Neural cell (in vitro differentiated cells): ENCODE measurements around the gene WDFY3. TPM values are rescaled to one million over a fixed set of nuclear protein-coding genes. Genes with fewer than 3 reads are reported as not detected.

Experiments
- H2AFZ ChIP-seq: fragments of 200-600, 300-800 bp; sonication (generic), shearing (Covaris generic); 2 replicates; pipeline ENCODE4 v1.6.0; 2014; ENCODE audit warnings: low read depth, mild to moderate bottlenecking, antibody characterized with exemption, low read length, moderate library complexity
- H3F3A ChIP-seq: fragments of 200-600 bp; shearing (Covaris generic); 2 replicates; pipeline ENCODE4 v1.6.1; 2016; ENCODE audit warnings: mild to moderate bottlenecking, moderate library complexity, mixed read lengths, antibody characterized with exemption, low read length; ENCODE audit not compliant: insufficient read depth, poor library complexity, severe bottlenecking
- H3K27ac ChIP-seq: fragments of 200-600, 300-800 bp; sonication (generic), shearing (Covaris generic); 2 replicates; pipeline ENCODE4 v1.5.1; 2014; ENCODE audit warnings: mild to moderate bottlenecking, low read length, moderate library complexity
- H3K27me3 ChIP-seq: fragments of 300-800, 200-600 bp; sonication (generic), shearing (Covaris generic); 2 replicates; pipeline ENCODE4 v1.6.0; 2014; ENCODE audit warnings: mild to moderate bottlenecking, low read depth, low read length, moderate library complexity; ENCODE audit not compliant: insufficient read depth
- H3K36me3 ChIP-seq: fragments of 300-800, 200-600 bp; sonication (generic), shearing (Covaris generic); 2 replicates; pipeline ENCODE4 v1.5.1; 2014; ENCODE audit warnings: mild to moderate bottlenecking, antibody characterized with exemption, low read length, moderate library complexity; ENCODE audit not compliant: insufficient read depth
- H3K4me2 ChIP-seq: fragments of 300-800, 200-600 bp; sonication (generic), shearing (Covaris generic); 2 replicates; pipeline ENCODE4 v1.6.0; 2014; ENCODE audit warnings: mild to moderate bottlenecking, low read length
- H3K4me3 ChIP-seq: fragments of 300-800, 200-600 bp; sonication (generic), shearing (Covaris generic); 2 replicates; pipeline ENCODE4 v1.5.1; 2014; ENCODE audit warnings: mild to moderate bottlenecking, low read length, moderate library complexity
- H3K79me2 ChIP-seq: fragments of 200-600 bp; shearing (Covaris generic); replicated peaks from 2 replicates; pipeline ENCODE4 v1.6.0; 2014; ENCODE audit warnings: mild to moderate bottlenecking, low read length, moderate library complexity; ENCODE audit not compliant: insufficient read depth
- H3K9ac ChIP-seq: fragments of 300-800, 200-600 bp; sonication (generic), shearing (Covaris generic); 2 replicates; pipeline ENCODE4 v1.6.1; 2016; ENCODE audit warnings: mild to moderate bottlenecking, low read length, mixed read lengths
- H3K9me2 ChIP-seq: fragments of 200-600 bp; shearing (Covaris generic); 2 replicates; pipeline ENCODE4 v1.6.1; 2016; ENCODE audit warnings: mild to moderate bottlenecking, low read length, mixed read lengths; ENCODE audit not compliant: insufficient read depth
- H3K9me3 ChIP-seq: fragments of 200-600, 300-800 bp; sonication (generic), shearing (Covaris generic); 2 replicates; pipeline ENCODE4 v1.6.1; 2016; ENCODE audit warnings: mild to moderate bottlenecking, mixed run types, low read length, moderate library complexity, mixed read lengths
- H4K20me1 ChIP-seq: fragments of 200-600 bp; shearing (Covaris generic); 2 replicates; pipeline ENCODE4 v1.6.1; 2016; ENCODE audit warnings: mild to moderate bottlenecking, mixed run types; ENCODE audit not compliant: insufficient read depth
- CTCF ChIP-seq: fragments of 450-650 bp; IDR thresholded peaks from 2 replicates; pipeline ENCODE4 v1.5.1; 2014; ENCODE audit warnings: antibody characterized with exemption, mild to moderate bottlenecking, moderate library complexity; ENCODE audit not compliant: poor library complexity, severe bottlenecking
- EP300 ChIP-seq: fragments of 450-650 bp; conservative IDR thresholded peaks from 2 replicates; pipeline ENCODE4 v1.6.1; 2014; ENCODE audit warnings: antibody characterized with exemption, mild to moderate bottlenecking, moderate library complexity; ENCODE audit not compliant: poor library complexity, severe bottlenecking
- EZH2 ChIP-seq: fragments of 200-600, 300-800 bp; shearing (Covaris generic), sonication (generic); IDR thresholded peaks from 2 replicates; pipeline ENCODE4 v1.6.1; 2014; ENCODE audit warnings: antibody characterized with exemption, low read length, borderline replicate concordance, mild to moderate bottlenecking; ENCODE audit not compliant: insufficient read depth, poor library complexity, severe bottlenecking
- MXI1 ChIP-seq: fragments of 450-650 bp; conservative IDR thresholded peaks from 2 replicates; pipeline ENCODE4 v1.6.1; 2014; ENCODE audit warnings: antibody characterized with exemption, mild to moderate bottlenecking; ENCODE audit not compliant: poor library complexity, severe bottlenecking
- POLR2AphosphoS5 ChIP-seq: IDR thresholded peaks from 2 replicates; pipeline ENCODE4 v1.6.1; 2012
- RAD21 ChIP-seq: fragments of 450-650 bp; conservative IDR thresholded peaks from 2 replicates; pipeline ENCODE4 v1.6.1; 2014; ENCODE audit warnings: antibody characterized with exemption, mild to moderate bottlenecking, moderate library complexity
- REST ChIP-seq: IDR thresholded peaks from 2 replicates; pipeline ENCODE4 v1.6.1; 2012; ENCODE audit warnings: borderline replicate concordance
- SMC3 ChIP-seq: fragments of 450-650 bp; conservative IDR thresholded peaks from 2 replicates; pipeline ENCODE4 v1.6.1; 2014; ENCODE audit warnings: antibody characterized with exemption, mild to moderate bottlenecking, moderate library complexity; ENCODE audit not compliant: poor library complexity
- TAF1 ChIP-seq: IDR thresholded peaks from 2 replicates; pipeline ENCODE4 v1.6.1; 2012; ENCODE audit warnings: low read depth
- polyA plus RNA-seq: library from polyadenylated mRNA; depleted of rRNA; stranded (reverse); fragments of >200 nt; gene quantifications from 2 replicates; pipeline ENCODE4 v1.2.3, GENCODE V29; 2014

WDFY3 gene
- polyA plus RNA-seq, 1 donor from 2014 or later = 39.8 TPM

DNA sequence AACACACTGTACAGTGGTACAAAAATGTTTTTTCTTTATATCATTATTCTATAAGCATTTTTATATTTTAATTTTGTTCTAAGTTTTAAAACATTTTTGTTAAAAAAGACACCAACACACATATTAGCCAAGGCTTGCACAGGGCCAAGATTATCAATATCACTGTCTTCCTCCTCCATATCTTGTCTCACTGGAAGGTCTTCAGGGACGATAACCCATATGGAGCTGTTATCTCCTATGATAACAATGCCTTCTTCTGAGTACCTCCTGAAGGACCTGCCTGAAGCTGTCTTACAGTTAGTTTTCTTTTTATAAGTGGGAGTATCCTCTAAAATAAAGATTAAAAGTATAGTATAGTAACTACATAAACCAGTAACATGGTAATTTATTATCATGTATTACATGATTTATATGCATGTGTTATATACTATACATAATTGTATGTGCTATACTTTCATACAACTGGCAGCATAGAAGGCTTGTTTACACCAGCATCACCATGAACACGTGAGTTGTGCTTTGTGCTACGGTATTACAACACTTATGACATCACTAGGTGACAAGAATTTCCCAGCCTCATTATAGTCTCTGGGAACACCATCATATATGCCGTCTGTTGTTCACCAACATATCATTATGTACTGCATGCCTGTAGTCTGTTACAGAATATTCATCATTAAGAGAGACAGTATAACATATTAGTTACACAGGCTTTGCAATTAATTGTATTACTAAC, 90.7 kb downstream of the WDFY3 start:
- TF ChIP-seq REST (no peak), SMC3 (no peak), CTCF (no peak), MXI1 (no peak), EP300 (no peak), TAF1 (no peak), RAD21 (no peak), POLR2AphosphoS5 (no peak), EZH2 (no peak)
- Histone ChIP-seq H3K4me2 (no peak overlapping the region), H3K9me2 (no peaks in the 10 kb centered on the region), H3K4me3 (no peak overlapping the region), H2AFZ (no peak overlapping the region), H3K9ac (no peak overlapping the region), H3K27me3 (no peaks in the 10 kb centered on the region), H3K79me2 (no peaks in the 10 kb centered on the region), H3K9me3 (no peaks in the 10 kb centered on the region), H3K27ac (no peak overlapping the region), H3F3A (no peaks in the 10 kb centered on the region), H3K36me3 (no peaks in the 10 kb centered on the region), H4K20me1 (no peaks in the 10 kb centered on the region)

DNA sequence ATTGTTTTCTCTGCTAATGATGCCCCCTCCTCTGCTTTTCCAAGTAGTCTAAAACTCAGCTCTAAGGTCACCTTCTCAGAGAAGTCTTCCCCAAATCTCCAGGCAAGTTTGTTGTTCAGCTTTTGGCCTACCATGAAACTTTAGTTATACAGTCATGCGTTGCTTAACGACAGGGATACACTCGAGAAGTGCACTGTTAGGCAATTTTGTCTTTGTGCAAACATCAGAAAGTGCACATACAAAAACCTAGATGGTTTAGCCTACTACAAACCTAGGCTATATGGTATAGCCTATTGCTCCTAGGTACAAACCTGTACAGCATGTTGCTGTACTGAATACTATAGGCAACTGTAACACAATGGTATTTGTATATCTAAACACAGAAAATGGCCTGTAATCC, 91.9 kb downstream of the WDFY3 start:
- H3F3A ChIP-seq = no peaks in the 10 kb centered on the region
- no peaks in the 10 kb centered on the region for H3K36me3 ChIP-seq
- no peak overlapping the region for H2AFZ ChIP-seq
- no peak overlapping the region for H3K4me2 ChIP-seq
- no peak overlapping the region for H3K27ac ChIP-seq
- H3K79me2 ChIP-seq = no peaks in the 10 kb centered on the region
- TF ChIP-seq REST (no peak), CTCF (no peak), EP300 (no peak), SMC3 (no peak), POLR2AphosphoS5 (no peak), TAF1 (no peak), MXI1 (no peak), EZH2 (no peak), RAD21 (no peak)
- no peak overlapping the region for H3K4me3 ChIP-seq
- H3K9me2 ChIP-seq = no peaks in the 10 kb centered on the region
- H3K9ac ChIP-seq = no peak overlapping the region
- H4K20me1 ChIP-seq = no peaks in the 10 kb centered on the region
- H3K9me3 ChIP-seq = no peaks in the 10 kb centered on the region
- no peaks in the 10 kb centered on the region for H3K27me3 ChIP-seq
